AG20443 (cell line): ENCODE data around the gene PAN2.
A peak's percentile ranks its signal among the peaks of the same experiment; 100 is the strongest.
"Not testable (repeated sequence)": the region's sequence is repeated elsewhere in the genome, so short reads cannot be mapped to it uniquely, and the experiment has no call there.

ENCODE experiments used
- DNase-seq: peaks from one replicate; pipeline ENCODE4 v3.0.0; 2012; ENCODE audit warnings: low spot score, mixed read lengths

Gene PAN2

GRCh38 chr12:56333679-56334489 lies at the start of gene PAN2:
Gene PAN2, minus strand, starts transcription at chr12:56334000. Its CDS starts 906 bp downstream, at chr12:56333094.
- DNase-seq, result peak; percentile 98

- no peak for DNase-seq
Measured at GRCh38 chr12:56382611-56383010, 48.8 kb upstream of the PAN2 start.

GRCh38 chr12:56377989-56378316 lies 44.2 kb upstream of the PAN2 start:
- DNase-seq, result no peak

- DNase-seq, result no peak
Measured at GRCh38 chr12:56377310-56377988, 43.6 kb upstream of the PAN2 start.

- DNase-seq, result no peak
Measured at GRCh38 chr12:56375598-56376434, 42.0 kb upstream of the PAN2 start.

- DNase-seq, result no peak
Measured at GRCh38 chr12:56374726-56375597, 41.2 kb upstream of the PAN2 start.

- DNase-seq, result no peak
Measured at GRCh38 chr12:56373515-56373914, 39.7 kb upstream of the PAN2 start.

GRCh38 chr12:56366948-56367347 lies 33.1 kb upstream of the PAN2 start:
- DNase-seq, result no peak

GRCh38 chr12:56362130-56363059 lies 28.6 kb upstream of the PAN2 start, which contains the start of gene APOF:
Gene APOF, minus strand, starts transcription at chr12:56362857. Its CDS starts 112 bp downstream, at chr12:56362745.
- DNase-seq, result no peak

- DNase-seq, result no peak
Measured at GRCh38 chr12:56361487-56362129, 27.8 kb upstream of the PAN2 start.

- DNase-seq, result peak; percentile 97
Measured at GRCh38 chr12:56359851-56360767, 26.3 kb upstream of the PAN2 start, which contains the start of gene STAT2. Gene STAT2, minus strand, starts transcription at chr12:56360107. Its CDS starts 3,536 bp downstream, at chr12:56356571.

- peak; percentile 78 for DNase-seq
Measured at GRCh38 chr12:56358836-56359532, 25.2 kb upstream of the PAN2 start.

- DNase-seq, result no peak
Measured at GRCh38 chr12:56351325-56351724, 17.5 kb upstream of the PAN2 start.

GRCh38 chr12:56350662-56351061 lies 16.9 kb upstream of the PAN2 start:
- DNase-seq, result no peak

GRCh38 chr12:56348776-56349175 lies 15.0 kb upstream of the PAN2 start:
- no peak for DNase-seq

GRCh38 chr12:56347255-56347654 lies 13.5 kb upstream of the PAN2 start:
- DNase-seq, result not testable (repeated sequence)

- DNase-seq, result no peak
Measured at GRCh38 chr12:56346675-56347074, 12.9 kb upstream of the PAN2 start.

- DNase-seq, result not testable (repeated sequence)
Measured at GRCh38 chr12:56342290-56342689, 8.5 kb upstream of the PAN2 start.
